Measurements from ENCODE around the gene ESR1. TPM values are rescaled to one million over a fixed set of nuclear protein-coding genes. Genes with fewer than 3 reads are reported as not detected.

Gene ESR1
- total and polyA plus RNA-seq, 9 of the 15 experiments (the other 6 are each of a cell fraction or from before 2014, with no cell fraction given), result 0.03 to 0.27 (median 0.08) TPM; not detected in 1

- TF ChIP-seq MYNN (IDR thresholded peaks at IDR 0.05) (no peak), MYNN (CRISPR knock-in tag; IDR thresholded peaks at IDR 0.05) (no peak), PCBP2 (IDR thresholded peaks at IDR 0.05; ENCODE audit: low read depth, low read length, poor library complexity, severe bottlenecking) (no peak), ZNF586 (CRISPR knock-in tag; conservative IDR thresholded peaks at IDR 0.05) (no peak)
- H3K36me3 ChIP-seq (ENCODE audit: control insufficient read depth, insufficient read depth, low read length), result no peaks in the 10 kb centered on the region
- no peaks in the 10 kb centered on the region for H3K79me2 ChIP-seq (ENCODE audit: control insufficient read depth, insufficient read depth, low read length)
- WGBS (ENCODE audit: insufficient coverage, low coverage, missing lambda C conversion rate), result 0% methylated on average over 15 of the region's 15 CpGs
- ChIA-PET POLR2A (interaction anchor here (0.6 kb wide), 1 partner anchor 26 kb away, joined by 4 read pairs; no protein-coding TSS in a partner anchor), CTCF (ENCODE audit: low intra/inter-chr PET ratio) (no interaction called here)
- no peak overlapping the region for H2AFZ ChIP-seq (ENCODE audit: low read depth, low read length)
- no peak for DNase-seq (ENCODE audit: extremely low read depth in 1 of 4, low spot score in 3 of 4)
- no peaks in the 10 kb centered on the region; the same call in 1 of the 2 replicates for H3K9me3 ChIP-seq (replicated peaks; ENCODE audit: control insufficient read depth, insufficient read depth, low read depth, low read length)
- in situ Hi-C loops (cut with MboI), result no loop called here
- no peaks in the 10 kb centered on the region for H3K9me1 ChIP-seq (ENCODE audit: control insufficient read depth, insufficient read depth, low read length)
- no peaks in the 10 kb centered on the region for H4K20me1 ChIP-seq (replicated peaks; ENCODE audit: control insufficient read depth, insufficient read depth, low read length)
- H3K9ac ChIP-seq (ENCODE audit: insufficient read depth in 1 of 2, low read depth in 2 of 2, low read length in 2 of 2), result no peak overlapping the region
- H3K4me2 ChIP-seq (ENCODE audit: insufficient read depth, low read length), result no peak overlapping the region
- ATAC-seq, result no peak
- H3K27me3 ChIP-seq (ENCODE audit: control insufficient read depth in 2 of 2, insufficient read depth in 2 of 2, low read length in 2 of 2), result peaks cover 7 to 17% of the 10 kb centered on the region in 2 experiments; a peak in 4 of 5 replicates
- H3K4me3 ChIP-seq, result no peak overlapping the region
- FAIRE-seq, result no peak
- H3K4me1 ChIP-seq (replicated peaks in 1 of 2; ENCODE audit: control insufficient read depth in 2 of 2, insufficient read depth in 2 of 2, low read length in 2 of 2), result no peaks in the 10 kb centered on the region
- no TSS peak for BruUV-seq (replicated peaks)
- H3K27ac ChIP-seq (ENCODE audit: extremely low read depth, low read depth, low read length), result no peak overlapping the region
- intact Hi-C loops (cut with micrococcal nuclease), result no loop called here
These were observed 305.2 kb downstream of the ESR1 start for GRCh38 chr6:152112491-152113261.
